ENCODE measurements around the gene UBE2I.

DNA sequence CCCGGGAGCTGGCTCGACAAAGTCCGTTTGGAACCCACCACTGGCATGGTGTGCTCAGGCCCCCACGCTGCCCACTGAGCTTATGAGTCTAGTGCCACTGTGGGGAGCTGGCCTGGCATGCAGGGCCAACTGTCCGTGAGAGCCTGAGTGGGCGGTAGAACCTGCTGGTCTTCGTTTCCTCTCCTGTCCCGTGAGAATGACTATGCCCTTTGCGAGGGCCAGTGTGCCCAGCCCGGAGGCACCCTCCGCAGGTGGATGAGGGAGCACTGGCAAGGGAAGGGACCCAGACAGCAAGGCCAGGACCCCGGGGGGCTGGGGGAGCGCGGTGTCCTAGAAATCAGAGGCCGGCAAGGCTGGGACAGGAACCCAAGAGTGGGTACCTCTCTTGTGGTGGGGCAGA lies 27.2 kb downstream of the UBE2I start:
- TF ChIP-seq, protein P1, sequence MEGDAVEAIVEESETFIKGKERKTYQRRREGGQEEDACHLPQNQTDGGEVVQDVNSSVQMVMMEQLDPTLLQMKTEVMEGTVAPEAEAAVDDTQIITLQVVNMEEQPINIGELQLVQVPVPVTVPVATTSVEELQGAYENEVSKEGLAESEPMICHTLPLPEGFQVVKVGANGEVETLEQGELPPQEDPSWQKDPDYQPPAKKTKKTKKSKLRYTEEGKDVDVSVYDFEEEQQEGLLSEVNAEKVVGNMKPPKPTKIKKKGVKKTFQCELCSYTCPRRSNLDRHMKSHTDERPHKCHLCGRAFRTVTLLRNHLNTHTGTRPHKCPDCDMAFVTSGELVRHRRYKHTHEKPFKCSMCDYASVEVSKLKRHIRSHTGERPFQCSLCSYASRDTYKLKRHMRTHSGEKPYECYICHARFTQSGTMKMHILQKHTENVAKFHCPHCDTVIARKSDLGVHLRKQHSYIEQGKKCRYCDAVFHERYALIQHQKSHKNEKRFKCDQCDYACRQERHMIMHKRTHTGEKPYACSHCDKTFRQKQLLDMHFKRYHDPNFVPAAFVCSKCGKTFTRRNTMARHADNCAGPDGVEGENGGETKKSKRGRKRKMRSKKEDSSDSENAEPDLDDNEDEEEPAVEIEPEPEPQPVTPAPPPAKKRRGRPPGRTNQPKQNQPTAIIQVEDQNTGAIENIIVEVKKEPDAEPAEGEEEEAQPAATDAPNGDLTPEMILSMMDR (IDR thresholded peaks at IDR 0.05) = no peak
- TF ChIP-seq POLR2A (IDR thresholded peaks at IDR 0.05) = no peak
